Posterior vena cava (tissue), 2 donors: ENCODE results near the gene DUSP28. TPM values are rescaled to one million over a fixed set of nuclear protein-coding genes. Genes with fewer than 3 reads are reported as not detected.
A peak's percentile ranks its signal among the peaks of the same experiment; 100 is the strongest.
"Not testable (repeated sequence)": the region's sequence is repeated elsewhere in the genome, so short reads cannot be mapped to it uniquely, and the experiment has no call there.

Experiments
- DNase-seq: peaks from one replicate; pipeline ENCODE4 v3.0.0-alpha.2; 2020; ENCODE audit warnings: low spot score
- intact Hi-C, 2 donors: fragments of 100-400 bp; cut with DNase I; formaldehyde crosslinking; loops; one replicate each; pipeline versions ENCODE4 v1.14.1 to v1.14.2; 2022 to 2023
- total RNA-seq, 2 donors: library from RNA; stranded (reverse); fragmentation: NEBNext Ultra II Directional; extraction: Animal tissue kit (Norgen Biotek cat#: 25700); gene quantifications; one replicate each; pipeline ENCODE4 v1.2.1, GENCODE V29; 2021
- donor health status: DM: yes; HTN: yes; CAD: no.
- donor health status: DM: yes; HTN: yes; CAD: no.

DUSP28 gene
- total RNA-seq, 2 donors from 2014 or later: 2.0 to 2.3 TPM

DNA sequence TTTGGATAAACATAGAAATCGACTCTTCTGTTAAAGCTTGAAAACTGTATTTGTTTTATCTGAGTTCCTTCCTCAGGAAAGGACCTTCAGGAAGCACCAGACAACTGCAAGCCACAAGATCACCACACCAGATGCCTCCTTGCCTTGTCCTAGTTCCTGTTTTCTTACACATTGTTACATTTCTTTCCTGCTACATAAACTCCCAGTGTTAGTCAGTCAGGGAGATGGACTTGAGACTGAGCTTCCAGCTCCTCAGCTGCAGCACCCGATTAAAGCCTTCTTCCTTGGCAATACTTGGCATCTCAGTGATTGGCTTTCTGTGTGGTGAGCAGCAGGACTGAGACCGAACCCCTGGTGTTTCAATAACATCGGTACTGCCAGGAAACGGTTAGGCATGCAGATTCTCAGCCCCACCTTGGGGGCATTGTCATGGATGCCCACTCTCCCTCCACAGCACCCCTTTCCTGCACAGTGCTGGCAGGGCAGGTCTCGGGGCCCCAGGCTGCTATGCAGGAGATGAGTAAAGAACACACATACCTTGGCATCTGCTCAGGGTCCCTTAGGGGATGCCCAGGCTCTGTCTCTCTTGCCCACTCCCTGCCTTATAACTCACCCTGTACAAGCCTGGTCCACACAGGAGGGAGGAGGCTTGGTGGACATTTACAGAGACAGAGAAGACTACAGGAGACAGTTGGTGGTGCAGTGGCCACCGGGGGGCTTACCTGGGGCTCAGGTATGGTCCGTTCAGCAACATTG lies 35.0 kb upstream of the DUSP28 start:
- peak; percentile 18 for DNase-seq
- intact Hi-C loops: no loop called here

DNA sequence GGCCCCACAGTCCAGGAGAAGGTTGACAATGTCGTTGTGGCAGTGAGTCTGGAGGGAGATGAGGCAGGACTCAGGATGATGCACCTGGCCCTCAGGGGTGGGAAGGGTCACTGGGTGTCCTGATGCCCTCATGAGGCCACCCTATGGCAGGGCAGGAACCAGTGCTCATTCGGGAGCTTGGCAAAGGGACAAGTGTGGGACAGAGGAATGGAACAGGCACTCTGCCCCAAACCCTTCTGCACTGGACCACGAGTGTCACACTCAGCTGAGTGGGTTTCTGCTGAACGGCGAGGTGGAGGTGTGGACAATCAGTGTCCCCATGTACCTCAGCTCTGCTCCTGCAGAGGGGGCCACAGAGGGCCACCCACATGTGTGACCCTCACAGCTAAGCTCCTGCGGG lies 34.4 kb upstream of the DUSP28 start:
- intact Hi-C loops: no loop called here
- DNase-seq: peak; percentile 55

DNA sequence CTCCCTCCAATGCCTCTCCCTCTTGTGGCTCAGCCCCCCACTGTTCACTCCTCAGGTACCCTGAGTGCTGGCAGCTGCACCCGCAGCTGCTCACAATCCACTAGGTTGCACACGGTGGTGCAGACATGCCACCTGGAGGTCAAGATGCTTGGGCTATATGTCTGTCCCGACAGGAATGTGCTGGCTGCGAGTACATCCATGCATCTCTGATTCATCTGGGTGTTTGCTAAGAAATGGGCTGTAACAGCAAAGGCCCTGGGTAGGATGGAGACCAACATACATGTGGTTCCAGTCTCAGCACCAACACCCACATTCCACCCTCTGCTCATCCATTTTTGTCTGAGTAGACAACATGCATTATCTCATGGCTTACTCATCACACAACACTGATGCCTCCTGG lies 33.6 kb upstream of the DUSP28 start:
- no peak for DNase-seq
- intact Hi-C loops: no loop called here

DNA sequence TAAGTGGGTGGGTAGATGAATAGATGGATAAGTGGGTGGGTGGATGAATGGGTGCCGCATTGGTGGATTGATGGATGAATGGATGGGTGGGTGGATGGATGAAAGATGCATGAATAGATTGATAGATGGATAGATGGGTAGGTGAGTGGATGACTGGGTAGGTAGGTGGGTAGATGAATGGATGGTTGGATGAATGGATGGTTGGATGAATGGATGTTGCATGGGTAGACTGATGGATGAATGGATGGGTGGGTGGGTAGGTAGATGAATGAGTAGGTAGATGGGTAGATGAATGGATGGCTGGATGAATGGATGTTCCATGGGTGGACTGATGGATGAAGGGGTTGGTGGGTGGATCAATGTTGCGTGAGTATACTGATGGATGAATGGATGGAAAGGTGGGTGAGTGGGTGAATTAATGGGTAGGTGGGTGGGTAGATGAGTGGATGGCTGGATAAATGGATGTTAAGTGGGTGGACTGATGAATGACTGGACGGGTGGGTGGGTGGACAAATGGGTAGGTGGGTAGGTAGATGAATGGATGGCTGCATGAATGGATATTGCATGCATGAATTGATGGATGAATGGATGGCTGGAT lies 32.9 kb upstream of the DUSP28 start:
- no peak for DNase-seq
- intact Hi-C loops: no loop called here

GRCh38 chr2:240528406-240529040 lies 31.6 kb upstream of the DUSP28 start:
- intact Hi-C loops: no loop called here
- DNase-seq: peak; percentile 72

DNA sequence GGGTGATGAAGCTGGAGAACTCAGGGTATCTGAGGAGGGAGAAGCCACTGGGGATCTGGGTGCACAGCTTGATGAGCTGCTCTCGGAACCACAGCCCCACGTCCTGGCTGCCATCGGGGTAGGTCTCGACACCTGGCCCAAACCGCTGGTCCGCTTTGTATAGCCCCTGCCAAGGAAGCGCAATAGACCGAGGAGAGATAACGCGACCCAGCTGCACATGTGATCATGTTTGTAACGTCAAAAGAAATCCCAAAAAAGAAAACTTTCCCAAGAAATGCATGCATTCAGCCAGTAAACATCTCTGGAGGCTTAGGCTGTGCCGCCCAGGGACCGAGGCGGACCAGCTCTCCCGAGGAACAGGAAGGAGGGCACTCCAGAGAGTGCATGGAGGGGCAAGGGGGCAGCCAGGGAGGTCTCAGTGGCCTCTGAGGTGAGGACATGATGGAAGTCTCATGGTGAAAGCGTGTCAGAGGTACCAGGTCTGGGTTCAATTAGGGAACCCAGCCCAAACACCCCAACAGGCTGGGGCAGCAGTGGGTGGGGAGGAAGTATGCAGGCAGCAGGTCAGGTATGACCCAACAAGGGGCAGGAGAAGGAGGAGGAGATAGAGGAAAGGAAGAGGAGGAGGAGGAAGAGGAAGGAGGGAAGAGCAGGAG lies 30.7 kb upstream of the DUSP28 start:
- intact Hi-C loops: no loop called here
- DNase-seq: peak; percentile 31

DNA sequence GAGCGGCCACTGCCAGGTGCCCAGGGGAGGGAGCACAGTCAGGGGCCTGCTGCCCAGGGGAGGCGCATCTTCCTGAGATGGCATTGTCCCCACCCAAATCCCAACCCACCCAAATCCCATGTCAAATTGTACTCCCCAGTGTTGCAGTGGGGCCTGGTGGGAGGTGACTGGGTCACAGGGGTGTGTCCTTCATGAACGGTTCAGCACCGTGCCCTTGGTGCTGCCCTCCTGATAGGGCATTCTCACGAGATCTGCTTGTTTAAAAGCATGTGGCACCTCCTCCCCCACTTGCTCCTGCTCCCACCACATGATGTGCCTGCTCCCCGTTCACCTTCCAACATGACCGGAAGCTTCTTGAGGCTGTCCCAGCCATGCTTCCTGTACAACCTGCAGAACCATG lies 30.0 kb upstream of the DUSP28 start:
- DNase-seq: peak; percentile 58
- intact Hi-C loops: loop anchor here in 1 of 2 donors (5.0 kb wide), 1 partner anchor 172 kb away; no protein-coding TSS in a partner anchor

- intact Hi-C loops: loop anchor here in 1 of 2 donors (5.0 kb wide), 1 partner anchor 171 kb away; no protein-coding TSS in a partner anchor
- no peak for DNase-seq
Measured at GRCh38 chr2:240531038-240531437, 29.1 kb upstream of the DUSP28 start.

DNA sequence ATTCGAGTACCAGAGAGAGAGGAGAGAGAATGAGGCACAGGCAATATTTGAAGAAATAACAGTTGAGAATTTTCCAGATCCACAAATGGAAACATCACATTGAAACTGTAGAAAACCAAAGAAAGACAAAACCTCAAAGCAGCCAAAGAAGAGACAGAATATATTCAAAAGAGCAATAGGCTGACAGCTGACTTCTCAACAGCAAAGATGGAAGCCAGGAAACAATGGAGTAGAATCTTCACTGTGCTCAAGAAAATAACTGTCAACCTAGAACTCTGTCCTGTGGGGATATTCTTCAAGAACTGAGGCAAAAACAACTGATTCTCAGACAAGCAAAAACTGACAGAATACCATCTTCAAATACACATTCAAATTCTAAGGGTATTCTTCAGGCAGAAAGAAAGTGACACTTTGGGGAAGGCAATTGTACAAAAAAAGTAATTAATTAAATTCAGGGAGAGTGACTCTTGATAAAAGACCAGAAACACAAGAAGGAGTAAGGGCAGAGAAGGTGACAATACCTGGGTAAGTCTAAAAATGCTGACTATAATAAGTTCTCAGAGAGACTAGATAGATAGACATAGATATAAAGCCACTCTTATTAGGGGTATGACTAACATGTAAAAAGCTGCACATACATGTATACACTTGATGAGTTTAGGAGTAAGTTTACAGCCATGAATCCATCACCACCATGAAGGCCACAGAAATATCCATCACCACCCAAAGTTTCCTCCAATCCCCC lies 28.0 kb upstream of the DUSP28 start:
- intact Hi-C loops: loop anchor here in 1 of 2 donors (5.0 kb wide), 1 partner anchor 170 kb away; no protein-coding TSS in a partner anchor
- DNase-seq: no peak

DNA sequence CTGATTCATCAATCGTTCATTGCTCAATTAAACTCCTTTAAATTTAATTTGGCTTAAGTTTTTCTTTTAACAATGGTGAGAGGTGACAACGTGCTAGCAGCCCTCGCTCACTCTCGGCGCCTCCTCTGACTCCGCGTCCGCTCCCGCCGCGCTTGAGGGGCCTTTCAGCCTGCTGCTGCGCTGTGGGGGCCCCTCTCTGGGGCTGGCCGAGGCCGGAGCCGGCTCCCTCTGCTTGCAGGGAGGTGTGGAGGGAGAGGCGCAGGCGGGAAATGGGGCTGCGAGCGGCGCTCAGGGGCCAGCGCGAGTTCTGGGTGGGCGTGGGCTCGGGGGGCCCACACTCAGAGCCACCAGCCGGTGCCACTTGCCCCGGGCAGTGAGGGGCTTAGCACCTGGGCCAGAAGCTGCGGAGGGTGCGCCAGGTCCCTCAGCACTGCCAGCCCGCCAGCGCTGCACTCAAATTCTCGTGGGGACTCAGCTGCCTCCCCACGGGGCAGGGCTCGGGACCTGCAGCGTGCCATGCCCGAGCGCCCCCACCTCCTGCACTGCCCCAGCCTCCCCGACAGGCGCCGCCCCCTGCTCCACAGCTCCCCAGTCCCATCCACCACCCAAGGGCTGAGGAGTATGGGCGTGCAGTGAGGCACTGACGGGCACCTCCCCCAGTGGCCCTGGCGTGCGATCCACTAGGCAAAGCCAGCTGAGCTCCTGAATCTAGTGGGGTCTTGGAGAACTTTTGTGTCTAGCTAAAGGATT lies 22.0 kb upstream of the DUSP28 start:
- peak; percentile 70 for DNase-seq
- intact Hi-C loops: no loop called here

DNA sequence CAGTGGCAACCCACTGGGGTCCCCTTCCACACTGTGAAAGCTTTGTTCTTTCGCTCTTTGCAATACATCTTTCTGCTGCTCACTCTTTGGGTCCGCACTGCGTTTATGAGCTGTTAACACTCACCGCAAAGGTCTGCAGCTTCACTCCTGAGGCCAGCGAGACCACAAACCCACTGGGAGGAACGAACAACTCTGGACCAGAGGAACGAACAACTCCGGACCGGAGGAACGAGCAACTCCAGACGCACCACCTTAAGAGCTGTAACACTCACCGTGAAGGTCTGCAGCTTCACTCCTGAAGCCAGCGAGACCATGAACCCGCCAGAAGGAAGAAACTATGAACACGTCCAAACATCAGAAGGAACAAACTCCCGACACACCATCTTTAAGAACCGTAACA lies 21.1 kb upstream of the DUSP28 start:
- intact Hi-C loops: not testable (repeated sequence)
- peak; percentile 45 for DNase-seq

- intact Hi-C loops: no loop called here
Measured at GRCh38 chr2:240539906-240540305, 20.3 kb upstream of the DUSP28 start.

DNA sequence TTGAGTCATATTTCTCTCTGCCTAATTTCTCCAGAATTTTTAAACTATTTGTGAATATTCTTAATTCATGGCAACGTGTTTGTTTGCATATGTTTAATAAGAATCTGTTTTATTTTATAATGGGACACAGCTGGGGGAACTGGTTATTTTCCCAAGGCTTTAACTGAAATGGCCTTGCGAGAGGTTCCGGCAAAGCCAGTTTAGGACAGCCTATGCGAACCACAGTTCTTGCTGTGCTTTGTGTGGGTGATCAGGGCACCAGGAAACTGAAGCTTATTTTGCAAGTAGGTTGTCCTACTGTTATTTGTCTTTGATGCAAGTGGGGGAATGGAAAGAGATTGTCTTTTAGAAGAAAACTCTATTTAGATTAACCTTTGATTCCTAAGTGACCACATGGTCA lies 8.9 kb upstream of the DUSP28 start:
- intact Hi-C loops: loop anchor here in 1 of 2 donors (5.0 kb wide), 1 partner anchor 1196 kb away; no protein-coding TSS in a partner anchor
- no peak for DNase-seq

More at GRCh38 chr2:240539906-240540305, 20.3 kb upstream of the DUSP28 start:
- DNase-seq: peak; percentile 22

GRCh38 chr2:240551811-240552210 lies 8.3 kb upstream of the DUSP28 start:
- intact Hi-C loops: loop anchor here in 1 of 2 donors (5.0 kb wide), 1 partner anchor 1195 kb away; no protein-coding TSS in a partner anchor
- DNase-seq: no peak

DNA sequence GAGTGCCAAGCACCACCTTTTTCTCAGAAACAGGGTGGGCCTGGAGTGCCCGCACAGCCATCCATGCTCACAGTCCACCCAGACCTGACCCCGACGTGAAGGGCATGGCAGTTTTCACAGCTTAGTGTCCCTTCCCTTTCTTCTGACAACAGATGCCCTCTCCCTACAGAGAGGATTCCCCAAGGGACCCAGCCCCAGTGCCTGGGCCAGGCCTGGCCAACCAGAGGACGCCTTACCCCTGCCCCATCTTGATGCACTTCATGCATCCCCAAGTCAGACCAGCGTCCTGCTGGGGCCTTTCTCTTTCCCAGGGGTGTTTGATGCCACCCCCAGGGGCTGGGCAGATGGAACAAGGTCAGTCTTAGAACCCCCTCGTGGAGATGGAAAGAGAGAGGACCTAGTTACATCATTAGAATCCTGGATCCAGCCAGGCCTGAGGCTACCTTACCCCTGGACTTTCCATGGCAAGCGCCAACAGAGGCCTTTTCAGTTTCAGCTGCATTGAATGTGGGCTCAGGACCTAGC lies 6.1 kb upstream of the DUSP28 start:
- intact Hi-C loops: loop anchor here in 1 of 2 donors (5.0 kb wide), 1 partner anchor 1193 kb away; no protein-coding TSS in a partner anchor
- DNase-seq: peak; percentile 56

GRCh38 chr2:240554767-240555493 lies 5.2 kb upstream of the DUSP28 start:
- intact Hi-C loops: loop anchor here in 1 of 2 donors (5.0 kb wide), 1 partner anchor 1192 kb away; no protein-coding TSS in a partner anchor
- DNase-seq: peak; percentile 62

DNA sequence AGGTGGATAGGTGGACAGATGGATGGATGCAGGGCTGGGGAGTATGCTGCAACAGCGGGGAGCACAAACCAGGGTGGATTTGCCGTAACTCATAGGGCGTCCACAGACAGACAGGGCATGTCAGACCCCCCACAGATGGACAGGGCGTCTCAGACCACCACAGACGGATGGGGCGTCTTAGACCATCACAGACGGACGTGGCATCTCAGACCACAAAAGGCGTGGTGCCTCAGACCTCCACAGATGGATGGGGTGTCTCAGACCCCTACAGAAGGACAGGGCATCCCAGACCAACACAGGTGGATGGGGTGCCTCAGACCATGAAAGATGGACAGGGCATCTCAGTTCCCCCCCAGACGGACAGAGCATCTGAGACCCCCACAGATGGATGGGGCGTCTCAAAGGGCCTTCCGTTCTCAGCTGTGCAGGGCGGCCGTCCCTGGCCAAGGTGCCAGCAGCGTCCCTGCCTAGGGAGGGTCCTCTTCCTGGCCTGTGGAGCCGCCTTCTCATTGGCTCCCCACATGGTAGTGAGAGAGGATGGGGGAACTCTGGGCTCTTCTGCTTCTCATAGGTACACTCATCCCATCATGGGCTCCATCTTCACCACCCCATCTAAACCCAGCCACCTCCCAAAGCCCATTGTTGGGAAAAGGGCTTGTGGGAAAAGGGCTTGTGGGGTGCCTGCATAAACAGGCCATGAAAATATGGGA lies 4.5 kb upstream of the DUSP28 start:
- DNase-seq: no peak
- intact Hi-C loops: no loop called here
